Spleen (tissue), 11 donors: ENCODE data around the gene CCL1. TPM values are rescaled to one million over a fixed set of nuclear protein-coding genes. Genes with fewer than 3 reads are reported as not detected.

Experiments used
- DNase-seq: peaks from one replicate; pipeline ENCODE4 v3.0.0-alpha.2; 2020
- H3K27ac ChIP-seq, 8 donors: fragments of 200-600 bp; sonication (generic) in 7 of 8; 1 replicate in 4 of 8; 2 replicates in 4 of 8; pipeline versions ENCODE4 v1.5.0 to v1.8.0; 2016 to 2021; ENCODE audit warnings: inconsistent platforms in 4 of 8, mild to moderate bottlenecking in 4 of 8, moderate library complexity in 1 of 8
- H3K27me3 ChIP-seq, 7 donors: fragments of 200-600 bp; sonication (generic) in 6 of 7; replicated peaks in 1 of 7; 1 replicate in 4 of 7; 2 replicates in 3 of 7; pipeline versions ENCODE4 v1.5.0 to v1.8.0; 2016 to 2021; ENCODE audit warnings: inconsistent platforms in 3 of 7, mild to moderate bottlenecking in 1 of 7
- H3K36me3 ChIP-seq, 6 donors: fragments of 200-600 bp; sonication (generic) in 5 of 6; 1 replicate in 4 of 6; 2 replicates in 2 of 6; pipeline versions ENCODE4 v1.5.0 to v1.8.0; 2016 to 2021; ENCODE audit warnings: inconsistent platforms in 2 of 6
- H3K4me1 ChIP-seq, 6 donors: fragments of 200-600 bp; sonication (generic) in 5 of 6; 1 replicate in 3 of 6; 2 replicates in 3 of 6; pipeline versions ENCODE4 v1.5.0 to v1.8.0; 2016 to 2021; ENCODE audit warnings: inconsistent platforms in 3 of 6
- H3K4me3 ChIP-seq, 8 donors: fragments of 200-600 bp; sonication (generic) in 7 of 8; 1 replicate in 4 of 8; 2 replicates in 4 of 8; pipeline versions ENCODE4 v1.5.0 to v1.8.0; 2016 to 2021; ENCODE audit warnings: inconsistent platforms in 4 of 8, mild to moderate bottlenecking in 4 of 8, moderate library complexity in 2 of 8
- H3K9me3 ChIP-seq, 8 donors: fragments of 200-600 bp; sonication (generic) in 7 of 8; 1 replicate in 4 of 8; 2 replicates in 4 of 8; pipeline versions ENCODE4 v1.5.0 to v1.8.0; 2016 to 2021; ENCODE audit warnings: inconsistent platforms in 4 of 8
- CTCF ChIP-seq, 11 experiments: fragments of 200-600 bp in 7 of 11; fragments of 450-650 bp in 4 of 11; sonication (generic) in 4 of 11; IDR thresholded peaks in 8 of 11; conservative IDR thresholded peaks in 3 of 11; 1 replicate in 7 of 11; 2 replicates in 4 of 11; pipeline versions ENCODE4 v1.4.0 to v1.8.0; 2016 to 2021; ENCODE audit warnings: antibody characterized with exemption in 11 of 11, inconsistent platforms in 4 of 11, mild to moderate bottlenecking in 1 of 11
- POLR2A ChIP-seq, 3 donors: fragments of 450-650 bp; IDR thresholded peaks; one replicate each; pipeline ENCODE4 v1.5.1; 2017; ENCODE audit warnings: antibody characterized with exemption in 3 of 3, mild to moderate bottlenecking in 1 of 3
- POLR2AphosphoS5 ChIP-seq, 3 donors: sonication (generic); formaldehyde crosslinking; IDR thresholded peaks; one replicate each; pipeline ENCODE4 v1.5.1; 2017; ENCODE audit warnings: antibody characterized with exemption in 3 of 3
- WGBS, 5 donors: extraction: QIAGEN DNeasy Blood & Tissue Kit in 3 of 5; methylation state at CpG; one replicate each; pipeline versions ENCODE4 v1.1.5 to v1.1.7; 2013 to 2018; 5-methylcytosine and 5-hydroxymethylcytosine counted together
- intact Hi-C: fragments of 100-400 bp; cut with DNase I; formaldehyde crosslinking; loops from one replicate; pipeline ENCODE4 v1.15.0; 2023; ENCODE audit warnings: low total_unique reads
- polyA plus RNA-seq, 3 donors: library from polyadenylated mRNA; stranded (reverse); fragments of 200-250 nt; gene quantifications; one replicate each; pipeline ENCODE4 v1.2.1, GENCODE V29; 2013
- total RNA-seq, 7 donors: library from RNA; depleted of rRNA in 3 of 7; stranded (reverse); fragments of >200 nt in 3 of 7; fragmentation: NEBNext Ultra II Directional in 4 of 7; extraction: Animal tissue kit (Norgen Biotek cat#: 25700) in 4 of 7; gene quantifications; one replicate each; pipeline versions ENCODE4 v1.1.0 to v1.2.1, GENCODE V29; 2016 to 2021
- donor health status: healthy with polysubstance abuse.
- donor health status: DM: no; HTN: no; CAD: no; lungs with moderate emphysema.
- donor health status: DM: no; HTN: no; CAD: no.
- donor health status: Bipolar disorder and iron deficiency.
- donor health status: healthy.
- donor health status: DM: no; HTN: no; CAD: no.
- donor health status: DM: yes; HTN: yes; CAD: no.

CCL1 gene
- total and polyA plus RNA-seq, 10 donors, result not detected

GRCh38 chr17:34319039-34319483, 44.0 kb downstream of the CCL1 start, which contains the start of gene CCL8:
Gene CCL8 (plus strand): TSS chr17:34319435. CDS start chr17:34319502, 67 bp downstream.
- Histone ChIP-seq H3K27me3 (no peaks in the 10 kb centered on the region), H3K27ac (peak within 1 kb of the TSS in 6 of 8 donors; percentile 13 to 52 (median 43)), H3K9me3 (peaks cover 0 to 7% (median 2%) of the 10 kb centered on the region in 8 donors), H3K36me3 (no peaks in the 10 kb centered on the region), H3K4me3 (no peak within 1 kb of the TSS), H3K4me1 (peaks cover 0 to 25% (median 12%) of the 10 kb centered on the region in 6 donors)
- DNase-seq, result no peak
- intact Hi-C loops, result no loop called here
- 28 to 61% (median 44%) methylated on average over 2 of the region's 2 CpGs for WGBS, 5 donors
- TF ChIP-seq CTCF (IDR thresholded peaks at IDR 0.05 in 8 of 11, conservative IDR thresholded peaks at IDR 0.05 in 3 of 11) (no peak), POLR2A (IDR thresholded peaks at IDR 0.05) (no peak), POLR2AphosphoS5 (IDR thresholded peaks at IDR 0.05) (no peak)

DNA sequence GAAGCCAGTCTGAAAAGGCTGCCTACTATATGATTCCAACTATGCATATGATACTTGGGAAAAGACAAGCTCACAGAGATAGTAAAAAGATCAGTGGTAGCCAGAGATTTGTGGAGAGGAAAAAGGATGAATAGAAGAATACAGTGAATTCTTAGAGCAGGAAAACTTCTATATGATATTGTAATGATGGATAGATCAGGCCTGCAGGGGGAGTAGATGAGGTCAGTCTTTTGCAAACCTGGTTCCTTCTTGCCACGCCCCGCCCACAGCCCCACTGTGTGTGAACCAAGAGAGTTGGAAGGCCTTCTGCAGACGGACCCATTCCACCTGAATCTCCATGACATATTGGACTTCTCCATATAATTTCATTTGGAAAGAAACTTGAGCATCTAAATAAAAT, 44.6 kb downstream of the CCL1 start:
- intact Hi-C loops, result no loop called here
- no peak for DNase-seq
- WGBS, 5 donors, result 57 to 84% (median 73%) methylated on average over 3 of the region's 3 CpGs
- TF ChIP-seq CTCF (IDR thresholded peaks at IDR 0.05 in 8 of 11, conservative IDR thresholded peaks at IDR 0.05 in 3 of 11) (no peak), POLR2A (IDR thresholded peaks at IDR 0.05) (no peak), POLR2AphosphoS5 (IDR thresholded peaks at IDR 0.05) (no peak)
- Histone ChIP-seq H3K9me3 (peaks cover 0 to 1% (median 0%) of the 10 kb centered on the region in 8 donors), H3K4me1 (peaks cover 0 to 31% (median 16%) of the 10 kb centered on the region in 6 donors), H3K4me3 (no peak overlapping the region), H3K27ac (peak overlapping the region in 6 of 8 donors; percentile 13 to 52 (median 43)), H3K27me3 (no peaks in the 10 kb centered on the region), H3K36me3 (no peaks in the 10 kb centered on the region)

DNA sequence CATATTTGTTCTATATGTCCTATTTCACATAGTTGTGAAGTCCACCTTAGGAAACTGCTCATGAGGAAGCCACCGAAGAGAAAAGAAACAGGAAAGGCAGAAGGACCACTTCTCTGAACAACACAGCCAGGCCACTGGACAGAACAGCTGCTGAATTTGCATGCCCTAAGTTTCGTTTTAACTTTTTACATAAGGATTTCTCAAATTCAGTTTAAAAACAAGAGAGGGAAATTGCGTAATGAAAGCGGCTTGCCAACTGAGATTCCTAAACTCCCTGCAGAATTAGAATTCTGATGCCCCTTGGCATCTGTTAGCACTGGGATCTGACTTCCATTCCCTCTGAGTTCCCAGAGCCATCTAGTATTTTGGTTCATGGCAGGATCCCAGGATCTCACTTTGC, 48.8 kb downstream of the CCL1 start:
- peaks cover 0 to 9% (median 0%) of the 10 kb centered on the region in 7 donors for H3K27me3 ChIP-seq
- H3K4me1 ChIP-seq, result peaks cover 0 to 33% (median 15%) of the 10 kb centered on the region in 6 donors
- intact Hi-C loops, result no loop called here
- H3K36me3 ChIP-seq, result no peaks in the 10 kb centered on the region
- DNase-seq, result no peak
- H3K9me3 ChIP-seq, result no peaks in the 10 kb centered on the region
- WGBS, 5 donors, result 17 to 32% (median 22%) methylated on average over 4 of the region's 4 CpGs
- TF ChIP-seq POLR2AphosphoS5 (IDR thresholded peaks at IDR 0.05) (no peak), CTCF (IDR thresholded peaks at IDR 0.05 in 8 of 11, conservative IDR thresholded peaks at IDR 0.05 in 3 of 11) (no peak), POLR2A (IDR thresholded peaks at IDR 0.05) (no peak)
- H3K27ac ChIP-seq, result peak overlapping the region in 4 of 8 donors; percentile 50 to 73 (median 70)
- no peak overlapping the region for H3K4me3 ChIP-seq

DNA sequence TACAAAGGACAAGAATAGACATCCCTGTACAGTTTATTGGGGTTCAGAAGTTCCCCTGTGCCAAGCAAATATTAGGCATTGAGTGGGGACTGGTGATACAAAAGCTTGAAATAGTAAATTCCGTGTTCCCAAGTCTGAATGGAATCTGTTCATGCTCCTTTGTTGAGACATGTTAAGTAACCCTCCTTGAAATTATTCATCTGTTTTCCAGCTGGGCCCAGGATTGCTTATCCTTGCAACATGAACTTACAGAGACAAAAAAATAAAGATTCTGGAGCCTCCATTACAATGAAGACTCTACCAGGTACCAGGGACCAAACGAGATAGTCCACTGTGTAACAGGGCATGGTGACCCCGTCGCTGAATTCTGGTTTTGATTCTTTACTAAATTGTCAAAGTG, 49.9 kb downstream of the CCL1 start:
- H3K4me1 ChIP-seq, result peaks cover 0 to 22% (median 15%) of the 10 kb centered on the region in 6 donors
- no peak overlapping the region for H3K4me3 ChIP-seq
- intact Hi-C loops, result no loop called here
- no peaks in the 10 kb centered on the region for H3K9me3 ChIP-seq
- no peak for DNase-seq
- 82 to 92% (median 91%) methylated on average over 4 of the region's 4 CpGs for WGBS, 5 donors
- no peak for TF ChIP-seq POLR2A (IDR thresholded peaks at IDR 0.05)
- no peak for TF ChIP-seq CTCF (IDR thresholded peaks at IDR 0.05 in 8 of 11, conservative IDR thresholded peaks at IDR 0.05 in 3 of 11)
- no peak for TF ChIP-seq POLR2AphosphoS5 (IDR thresholded peaks at IDR 0.05)
- H3K36me3 ChIP-seq, result no peaks in the 10 kb centered on the region
- H3K27me3 ChIP-seq, result peaks cover 0 to 9% (median 0%) of the 10 kb centered on the region in 7 donors
- H3K27ac ChIP-seq, result peak overlapping the region in 4 of 8 donors; percentile 49 to 73 (median 60)
